Measurements from ENCODE around the gene DCC. TPM values are rescaled to one million over a fixed set of nuclear protein-coding genes. Genes with fewer than 3 reads are reported as not detected.

The DCC gene
- total and polyA plus RNA-seq, 2 experiments from 2014 or later: 0.53 to 0.73 TPM

GRCh38 chr18:53131001-53131400, 791.0 kb downstream of the DCC start (continued):
- TF ChIP-seq ZNF462 (CRISPR knock-in tag; IDR thresholded peaks at IDR 0.05) (no peak), JUNB (IDR thresholded peaks at IDR 0.05; ENCODE audit: unreplicated experiment) (no peak)

- H3K27ac Mint-ChIP-seq: no peak overlapping the region
- no peaks in the 10 kb centered on the region for H3K27me3 Mint-ChIP-seq (ENCODE audit: insufficient read depth, low read depth, poor library complexity)
- Histone ChIP-seq H4K20me1 (replicated peaks; ENCODE audit: insufficient read depth) (no peaks in the 10 kb centered on the region), H3K4me1 (ENCODE audit: insufficient read depth) (no peaks in the 10 kb centered on the region), H3K36me3 (ENCODE audit: insufficient read depth) (no peaks in the 10 kb centered on the region), H3K4me3 (no peak overlapping the region), H3K4me2 (no peak overlapping the region), H2AFZ (no peak overlapping the region), H3K9me2 (ENCODE audit: insufficient read depth) (no peaks in the 10 kb centered on the region), H3F3A (replicated peaks; ENCODE audit: low read depth) (no peaks in the 10 kb centered on the region), H3K27ac (ENCODE audit: low read depth) (no peak overlapping the region), H3K79me2 (replicated peaks; ENCODE audit: insufficient read depth) (no peaks in the 10 kb centered on the region), H3K27me3 (ENCODE audit: insufficient read depth) (no peaks in the 10 kb centered on the region)
- ATAC-seq (no peak), DNase-seq (ENCODE audit: low spot score) (no peak)
- H3K4me3 Mint-ChIP-seq: no peak overlapping the region
- H3K9me3 Mint-ChIP-seq: no peaks in the 10 kb centered on the region
- no peaks in the 10 kb centered on the region; the same call in 2 of the 3 replicates for H3K36me3 Mint-ChIP-seq (ENCODE audit: low read depth)
- peaks cover 4% of the 10 kb centered on the region; the same call in 2 of the 3 replicates for H3K4me1 Mint-ChIP-seq
- TF ChIP-seq STAT1 (IDR thresholded peaks at IDR 0.05; ENCODE audit: unreplicated experiment): no peak
- no peak for TF ChIP-seq CREB1 (CRISPR knock-in tag; IDR thresholded peaks at IDR 0.05; ENCODE audit: low read depth)
- no peak for TF ChIP-seq EZH2 (IDR thresholded peaks at IDR 0.05; ENCODE audit: low read depth, unreplicated experiment)
- no peak for TF ChIP-seq NANOG (IDR thresholded peaks at IDR 0.05; ENCODE audit: borderline replicate concordance)
- TF ChIP-seq REST (IDR thresholded peaks at IDR 0.05; ENCODE audit: unreplicated experiment): no peak
- TF ChIP-seq ZNF331 (CRISPR knock-in tag; IDR thresholded peaks at IDR 0.05; ENCODE audit: low read depth): no peak
- TF ChIP-seq ZNF114 (CRISPR knock-in tag; IDR thresholded peaks at IDR 0.05): no peak
- no peak for TF ChIP-seq CTCF (conservative IDR thresholded peaks at IDR 0.05; ENCODE audit: low read depth in 2 of 2)
Observed at GRCh38 chr18:53134711-53135110, 794.7 kb downstream of the DCC start.

Data from GM23338 (cell line).